NCI-H1930 (cell line): ENCODE data around the gene SUPT7L.

ENCODE experiments used
- DNase-seq, 2 experiments: peaks; one replicate each; lab custom pipeline; 2025; lab: John Stamatoyannopoulos, UW

The SUPT7L gene, protein sequence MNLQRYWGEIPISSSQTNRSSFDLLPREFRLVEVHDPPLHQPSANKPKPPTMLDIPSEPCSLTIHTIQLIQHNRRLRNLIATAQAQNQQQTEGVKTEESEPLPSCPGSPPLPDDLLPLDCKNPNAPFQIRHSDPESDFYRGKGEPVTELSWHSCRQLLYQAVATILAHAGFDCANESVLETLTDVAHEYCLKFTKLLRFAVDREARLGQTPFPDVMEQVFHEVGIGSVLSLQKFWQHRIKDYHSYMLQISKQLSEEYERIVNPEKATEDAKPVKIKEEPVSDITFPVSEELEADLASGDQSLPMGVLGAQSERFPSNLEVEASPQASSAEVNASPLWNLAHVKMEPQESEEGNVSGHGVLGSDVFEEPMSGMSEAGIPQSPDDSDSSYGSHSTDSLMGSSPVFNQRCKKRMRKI

DNA sequence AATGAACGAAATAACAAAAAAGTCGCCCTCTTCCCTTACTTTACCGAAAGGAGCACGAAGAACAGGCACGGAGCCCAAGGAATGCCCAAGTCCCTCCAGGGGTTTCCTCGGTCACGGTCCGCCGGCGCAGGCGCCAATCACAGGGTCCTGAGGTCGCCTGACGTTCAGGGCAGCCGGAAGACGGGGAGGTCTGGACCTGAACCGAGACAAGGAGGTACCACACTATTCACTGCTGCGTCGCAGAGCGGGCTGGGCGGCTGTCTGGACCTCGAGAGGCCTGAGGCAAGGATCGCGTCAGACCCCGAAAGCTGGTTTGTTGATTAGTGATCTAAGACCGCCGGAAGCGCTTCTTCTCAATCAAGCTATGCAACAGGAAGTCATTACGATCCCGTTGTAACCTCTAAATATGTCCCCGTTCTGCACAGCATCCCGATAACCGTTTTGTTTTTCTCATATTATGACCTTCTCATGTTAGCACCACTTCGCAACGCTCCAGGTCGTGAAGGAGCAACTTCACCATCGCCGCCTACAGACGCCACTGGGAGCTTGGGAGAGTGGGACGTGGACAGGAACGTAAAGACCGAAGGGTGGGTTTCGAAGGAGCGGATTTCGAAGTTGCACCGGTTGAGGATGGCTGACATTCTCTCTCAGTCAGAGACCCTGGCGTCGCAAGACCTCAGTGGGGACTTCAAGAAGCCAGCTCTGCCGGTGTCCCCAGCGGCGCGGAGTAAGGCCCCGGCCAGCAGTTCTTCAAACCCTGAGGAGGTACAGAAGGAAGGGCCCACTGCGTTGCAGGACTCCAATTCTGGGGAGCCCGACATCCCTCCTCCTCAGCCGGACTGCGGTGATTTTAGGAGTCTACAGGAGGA, at the start of gene SUPT7L, which contains the start of gene SLC4A1AP:
SUPT7L (minus strand) TSS at position 330 of the 869 bp plus-strand sequence. CDS start 1,422 bp downstream, outside the sequence.
SLC4A1AP (plus strand) TSS at position 605 of the 869 bp plus-strand sequence; CDS start at position 631, 26 bp downstream.
- DNase-seq: peak; percentile 76 to 83

DNA sequence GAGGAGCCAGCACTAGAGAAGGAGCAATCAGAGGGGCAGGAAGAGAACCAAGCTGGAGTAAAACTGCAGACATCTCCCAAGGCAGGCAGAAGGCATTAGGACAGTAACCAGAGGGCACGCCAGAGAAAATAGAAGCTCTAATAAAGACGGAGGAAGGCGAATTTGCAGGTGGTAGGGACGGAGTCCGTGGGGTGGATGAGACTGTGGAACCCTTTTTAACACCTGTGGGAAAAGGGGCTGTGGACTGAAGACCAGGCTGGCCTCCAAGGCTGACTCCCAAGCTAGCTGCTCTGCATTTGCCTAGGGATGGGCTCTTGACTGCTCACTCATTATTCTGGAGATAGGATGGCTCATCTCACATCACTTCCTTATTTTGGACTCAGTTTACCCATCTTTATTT, 49.8 kb upstream of the SUPT7L start:
- DNase-seq: no peak

DNA sequence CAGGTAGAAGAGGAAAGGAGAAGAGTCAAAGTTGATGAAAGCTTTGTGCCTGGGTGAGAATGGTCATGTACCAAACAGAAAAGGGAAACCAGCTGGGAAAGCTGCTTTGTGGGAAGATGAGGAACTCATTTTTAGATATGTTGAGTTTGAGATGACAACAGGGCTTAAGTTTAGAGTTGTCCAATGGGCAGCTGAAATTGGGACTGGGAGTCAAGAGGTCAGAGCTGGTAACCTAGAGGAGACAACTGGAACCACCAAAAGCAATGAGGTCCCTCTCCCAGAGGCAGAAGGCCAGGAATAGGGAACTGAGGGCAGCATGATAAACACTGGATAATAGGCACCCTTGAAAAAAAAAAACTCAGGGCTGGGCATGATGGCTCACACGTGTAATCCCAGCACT, 49.1 kb upstream of the SUPT7L start:
- no peak for DNase-seq

DNA sequence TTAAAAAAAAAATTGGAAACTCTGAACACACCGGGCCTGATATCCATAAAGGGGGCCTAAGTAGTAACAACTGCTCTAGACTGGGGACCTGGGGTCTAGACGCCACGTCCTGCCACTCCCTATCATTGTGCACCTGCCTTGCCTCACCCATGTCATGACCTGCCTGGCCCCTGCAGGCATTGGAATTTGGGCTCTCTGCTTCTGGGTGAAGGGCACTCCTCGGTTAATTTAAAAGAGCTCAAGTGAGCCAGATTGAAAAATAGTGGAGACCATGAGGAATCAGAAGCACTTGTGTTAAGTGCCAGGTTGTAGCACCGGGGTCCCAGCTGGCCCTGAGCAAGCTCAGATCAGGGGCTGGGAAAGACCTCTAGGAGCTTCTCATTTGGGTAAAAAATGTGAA, 48.4 kb upstream of the SUPT7L start:
- DNase-seq: no peak

DNA sequence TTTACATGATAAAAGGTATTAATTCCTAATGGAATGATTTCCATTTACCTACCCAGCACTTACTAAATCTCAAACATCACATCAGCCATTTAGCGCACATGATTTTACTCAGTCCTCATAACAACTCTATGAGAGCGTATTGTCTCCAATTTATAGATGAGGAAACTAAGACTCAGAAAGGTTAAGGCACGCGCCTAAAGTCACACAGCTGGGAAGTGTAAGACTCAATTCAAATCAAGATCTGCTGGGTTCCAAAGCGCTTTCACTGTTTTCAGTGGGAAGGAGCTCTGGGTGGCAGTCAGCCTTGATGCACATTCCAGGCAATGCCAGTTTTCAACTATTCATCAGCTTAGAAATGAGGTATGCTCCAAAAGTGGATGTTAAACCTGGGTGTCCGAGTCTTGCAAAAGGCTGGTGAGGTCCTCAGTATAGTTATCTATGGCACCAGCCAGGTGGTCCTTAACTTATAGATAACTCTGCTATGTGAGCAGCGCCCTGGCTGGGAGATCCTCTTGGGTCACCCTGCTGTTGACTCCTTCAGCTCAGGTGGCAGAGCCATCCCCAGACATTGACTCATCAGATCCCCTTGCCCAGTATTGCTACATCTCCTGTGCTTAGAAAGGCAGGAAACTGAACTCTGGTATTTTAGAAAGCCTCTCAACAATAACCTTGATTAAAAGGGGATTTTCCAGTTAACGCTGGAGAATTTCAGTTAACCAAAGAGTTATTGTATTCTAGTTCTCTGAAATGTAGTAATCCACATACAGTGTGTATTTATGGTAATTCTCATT, 47.4 kb upstream of the SUPT7L start:
- DNase-seq: no peak

DNA sequence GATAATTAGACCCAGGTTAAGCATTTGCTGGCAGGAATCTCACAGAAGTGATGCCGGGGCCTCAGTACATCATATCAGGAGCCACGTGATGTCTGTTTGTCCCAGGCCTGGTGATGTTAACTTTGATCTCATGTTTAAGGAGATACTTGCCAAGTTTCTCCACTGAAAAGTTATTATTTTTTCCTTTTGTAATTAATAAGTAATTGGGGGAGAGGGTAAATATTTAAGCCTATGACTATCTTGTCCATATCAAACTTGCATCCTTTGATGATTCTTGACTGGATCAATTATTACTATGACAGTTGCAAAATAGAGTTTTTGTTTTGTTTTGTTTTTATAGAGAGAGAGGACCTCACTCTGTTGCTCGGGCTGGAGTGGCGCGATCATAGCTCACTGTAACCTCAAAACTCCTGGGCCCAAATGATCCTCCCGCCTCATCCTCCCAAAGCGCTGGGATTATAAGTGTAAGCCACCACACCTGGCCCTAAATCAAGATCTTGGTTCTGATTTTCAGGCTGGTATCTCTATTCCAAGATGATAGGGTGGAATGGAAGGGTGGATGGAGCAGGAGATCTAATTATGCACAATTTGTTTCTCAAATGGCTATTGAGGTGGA, 46.7 kb upstream of the SUPT7L start:
- DNase-seq: no peak

DNA sequence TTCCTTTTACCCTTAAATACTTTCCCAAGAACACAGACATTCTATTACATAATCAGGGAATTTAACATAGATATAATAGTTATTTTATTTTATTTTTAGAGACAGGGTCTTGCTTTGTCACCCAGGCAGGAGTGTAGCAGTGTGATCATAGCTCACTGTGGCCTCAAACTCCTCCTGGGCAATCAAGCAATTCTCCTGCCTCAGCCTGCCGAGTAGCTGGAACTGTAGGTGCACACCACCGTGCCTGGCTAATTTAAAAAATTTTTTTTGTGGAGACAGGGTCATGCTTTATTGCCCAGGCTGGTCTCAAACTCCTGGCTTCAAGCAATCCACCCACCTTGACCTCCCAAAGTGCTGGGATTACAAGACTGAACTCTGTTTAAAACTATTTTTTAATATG, 45.9 kb upstream of the SUPT7L start:
- no peak for DNase-seq

DNA sequence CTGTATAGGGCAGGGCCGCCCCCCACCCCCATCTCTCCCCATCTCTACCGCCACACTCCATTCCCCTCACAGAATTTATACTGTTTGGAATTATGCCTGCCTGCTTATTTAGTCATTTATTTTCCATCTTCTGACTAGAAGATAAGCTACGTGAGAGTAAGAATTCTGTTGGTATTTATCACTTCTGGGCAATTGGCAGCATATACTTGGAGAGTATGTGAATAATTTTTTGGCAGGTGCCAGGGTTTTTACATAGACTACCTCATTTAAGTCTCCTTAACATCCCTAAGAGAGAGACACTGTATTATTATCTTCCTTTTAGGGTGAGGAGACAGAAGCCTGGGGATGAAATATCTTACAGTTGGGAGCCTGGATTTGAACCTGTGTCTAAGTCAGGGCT, 45.3 kb upstream of the SUPT7L start:
- DNase-seq: no peak

DNA sequence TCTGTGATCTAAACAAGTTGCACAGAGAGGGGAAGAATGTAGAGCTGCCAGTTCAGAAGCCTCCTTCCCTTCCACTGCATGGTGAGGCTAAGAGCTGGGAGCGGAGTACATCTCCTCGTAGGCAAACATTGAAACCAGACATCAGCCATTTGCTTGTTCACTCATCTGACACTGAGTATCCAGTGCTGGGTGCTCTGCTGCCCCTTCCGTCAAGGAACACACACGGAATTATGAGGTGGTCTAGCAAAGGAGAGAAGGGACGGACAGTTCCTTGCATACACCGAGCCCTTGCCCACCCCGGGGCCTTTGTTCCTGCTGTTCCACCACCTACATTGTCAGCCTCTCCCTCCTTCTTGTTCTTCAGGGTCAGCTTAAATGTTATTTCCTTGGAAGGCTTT, 44.8 kb upstream of the SUPT7L start:
- no peak for DNase-seq

DNA sequence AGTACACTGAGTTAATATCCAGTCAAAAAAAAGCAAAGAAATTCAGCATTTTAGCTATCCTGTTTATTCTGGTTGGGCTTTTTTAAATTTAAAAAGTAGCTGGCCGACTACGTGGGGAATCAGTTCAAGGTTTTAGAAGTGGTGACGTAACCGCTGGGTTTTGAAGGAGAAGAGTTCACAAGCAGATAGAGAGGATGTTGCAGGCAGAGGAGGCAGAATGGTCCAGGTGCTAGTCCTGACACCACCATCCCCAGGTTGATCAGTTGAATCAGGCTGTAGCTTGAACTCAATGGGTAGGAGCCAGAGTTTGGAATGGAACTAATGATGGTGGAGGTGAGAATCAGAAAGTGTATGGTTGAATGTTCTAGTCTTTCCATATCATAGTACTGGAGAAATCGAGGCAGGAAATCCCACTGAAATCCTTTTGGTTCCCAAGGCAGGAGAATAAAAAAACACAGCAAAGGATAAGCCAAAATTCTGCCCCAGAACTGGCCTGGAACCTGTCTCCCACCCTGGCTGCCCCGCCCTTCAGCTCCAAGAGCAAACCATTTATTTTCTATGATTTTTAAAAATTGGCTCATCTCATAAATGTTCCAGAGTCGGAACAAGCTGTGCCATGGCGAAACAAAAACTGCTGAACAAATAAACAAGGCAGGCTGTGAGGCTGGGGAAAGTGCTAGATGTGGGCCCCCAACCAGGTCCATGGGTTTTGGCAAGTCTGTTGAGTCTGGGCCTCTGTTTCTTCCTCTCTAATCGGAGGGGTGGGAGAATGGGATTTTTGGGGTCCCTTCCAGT, 44.2 kb upstream of the SUPT7L start:
- no peak for DNase-seq

DNA sequence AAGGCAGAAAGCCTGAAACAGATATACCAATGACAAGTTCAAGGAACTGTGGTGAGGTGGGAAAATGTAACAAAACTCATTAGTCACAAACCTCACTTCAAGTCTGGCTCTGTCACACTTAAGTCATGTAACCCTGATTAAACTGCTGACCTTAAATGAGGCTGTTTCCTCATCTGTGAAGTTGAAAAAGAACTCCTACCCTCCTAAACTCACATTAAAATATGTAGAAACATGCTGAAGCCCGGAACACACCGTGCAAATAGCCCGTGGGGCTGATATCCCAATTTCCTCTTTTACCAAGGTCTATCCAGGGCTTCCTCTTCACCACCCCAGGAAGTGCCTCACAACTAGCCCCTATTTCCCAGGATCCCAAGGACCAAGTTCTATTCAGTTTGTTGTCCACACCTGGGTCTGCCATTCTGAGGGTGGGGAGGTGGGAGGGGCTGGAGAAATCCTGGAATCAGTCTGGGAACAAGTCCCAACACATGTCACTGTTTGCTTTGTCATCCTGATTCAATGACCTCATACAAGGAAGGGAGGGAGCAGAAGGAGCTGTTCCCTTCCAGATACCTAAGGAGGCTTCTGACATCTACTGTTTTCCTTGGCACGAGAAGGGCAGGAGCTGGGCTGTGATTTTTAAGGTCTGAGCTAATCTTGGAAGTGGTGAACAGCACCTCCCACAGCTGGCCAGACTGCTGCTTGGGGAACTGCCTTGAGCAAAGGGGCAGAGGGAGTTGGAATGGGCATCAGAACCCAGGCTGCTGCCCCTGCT, 42.6 kb upstream of the SUPT7L start:
- DNase-seq: no peak

DNA sequence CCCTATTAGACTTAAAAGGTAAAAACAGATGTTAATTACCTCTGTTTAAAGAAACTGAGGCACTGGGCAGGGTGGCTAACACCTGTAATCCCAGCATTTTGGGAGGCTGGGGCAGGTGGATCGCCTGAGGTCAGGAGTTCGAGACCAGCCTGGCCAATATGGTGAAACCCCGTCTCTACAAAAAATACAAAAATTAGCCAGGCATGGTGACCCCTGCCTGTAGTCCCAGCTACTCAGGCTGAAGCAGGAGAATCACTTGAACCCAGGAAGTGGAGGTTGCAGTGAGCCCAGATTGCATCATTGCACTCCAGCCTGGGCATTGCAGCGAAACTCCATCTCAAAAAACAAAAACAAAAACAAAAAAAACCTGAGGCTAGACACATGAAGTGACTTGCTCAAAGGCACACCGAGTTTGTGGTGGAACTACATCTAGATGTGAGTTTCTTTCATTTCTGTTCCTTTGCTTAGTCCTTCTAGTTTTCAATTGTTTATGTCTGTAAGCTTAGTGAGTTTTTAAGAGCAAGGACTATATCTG, 41.0 kb upstream of the SUPT7L start:
- no peak for DNase-seq

DNA sequence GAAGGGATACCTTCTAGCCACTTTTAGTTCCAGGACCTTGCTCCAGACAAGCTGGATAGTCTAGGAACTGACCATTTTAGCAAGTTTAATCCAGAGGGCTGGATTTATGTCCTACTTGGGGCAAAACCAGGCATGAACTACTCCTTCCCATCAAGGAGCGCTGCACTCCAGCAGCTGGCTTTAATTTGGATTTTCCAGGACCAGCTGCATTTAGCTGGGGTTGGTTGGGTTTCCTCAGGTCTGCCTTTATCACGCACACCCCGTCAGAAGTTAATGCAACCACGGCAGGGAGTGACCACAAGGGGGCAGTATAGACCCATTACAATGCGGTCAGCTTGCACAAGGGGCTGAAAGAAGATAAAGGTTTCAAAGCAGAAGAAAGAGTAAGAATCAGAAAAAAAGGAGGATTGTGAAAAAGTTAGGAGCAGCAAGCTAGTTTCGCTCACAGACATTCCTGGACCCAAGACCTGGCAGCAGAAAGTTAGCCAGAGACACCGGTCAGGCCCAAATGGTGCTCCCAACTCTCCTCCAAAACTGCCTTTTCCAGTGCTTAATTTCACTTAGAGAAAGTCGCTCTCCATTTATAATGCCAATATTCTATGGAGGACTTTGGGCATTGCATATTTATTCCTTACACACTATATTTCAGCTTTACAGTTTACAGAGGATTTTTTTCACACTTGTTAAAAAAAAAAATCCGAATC, 40.4 kb upstream of the SUPT7L start:
- DNase-seq: peak; percentile 45 to 60

DNA sequence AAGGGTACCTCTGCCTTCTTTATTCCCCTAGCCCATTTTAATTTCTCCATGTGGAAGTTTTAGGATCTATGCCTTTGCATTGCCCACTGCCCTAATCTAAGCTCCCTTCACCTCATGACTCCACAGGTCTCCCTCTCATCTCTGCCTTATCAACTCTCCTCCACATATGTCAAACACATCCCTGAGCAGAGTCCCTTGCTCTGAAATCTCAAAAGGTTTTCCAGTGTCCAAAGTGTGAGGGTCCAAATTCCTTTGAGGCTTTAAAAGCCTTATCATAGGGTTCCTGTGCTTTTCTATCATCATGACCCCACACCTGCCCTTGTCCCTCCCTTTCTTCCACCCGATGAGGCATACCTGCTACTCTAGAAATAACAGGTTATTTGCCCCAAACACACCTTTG, 38.9 kb upstream of the SUPT7L start:
- DNase-seq: no peak

DNA sequence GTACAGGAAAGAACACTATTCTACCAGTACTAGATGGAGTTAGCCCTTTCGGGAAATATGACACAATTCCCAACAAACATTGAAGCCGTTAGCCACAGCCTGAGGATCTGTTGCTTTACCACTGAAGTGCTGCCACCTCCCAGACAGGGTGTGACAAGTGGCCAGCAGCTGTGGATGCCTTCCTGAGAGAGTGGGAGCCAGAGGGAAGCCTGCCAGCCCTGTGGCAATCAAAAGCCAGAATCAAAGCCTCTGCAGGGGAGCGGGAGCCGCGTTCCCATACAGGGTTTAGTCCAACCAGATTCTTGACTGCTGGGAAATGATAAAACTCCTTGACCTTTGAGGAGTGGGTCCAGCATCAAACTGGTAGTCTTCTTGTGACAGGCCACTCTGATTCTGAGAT, 38.3 kb upstream of the SUPT7L start:
- DNase-seq: no peak

DNA sequence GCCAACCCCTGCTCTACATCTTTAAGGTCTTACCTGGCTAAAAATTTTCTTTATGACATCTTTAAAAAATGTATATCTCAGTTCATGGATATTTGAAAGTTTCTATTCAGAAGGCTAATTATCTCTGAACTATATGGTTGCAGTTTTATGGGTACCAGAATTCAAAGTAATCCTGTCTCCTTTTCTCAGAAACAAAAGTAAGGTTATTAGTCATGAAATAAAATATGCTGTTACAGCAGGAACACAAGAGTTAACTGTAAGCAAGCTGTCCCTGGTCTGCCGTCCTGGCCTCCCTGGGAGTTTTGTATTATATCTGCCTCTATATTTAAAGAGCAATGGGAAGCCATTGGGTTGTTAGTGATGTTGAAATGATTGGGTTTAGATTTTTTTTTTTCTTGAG, 34.2 kb upstream of the SUPT7L start:
- DNase-seq: no peak

DNA sequence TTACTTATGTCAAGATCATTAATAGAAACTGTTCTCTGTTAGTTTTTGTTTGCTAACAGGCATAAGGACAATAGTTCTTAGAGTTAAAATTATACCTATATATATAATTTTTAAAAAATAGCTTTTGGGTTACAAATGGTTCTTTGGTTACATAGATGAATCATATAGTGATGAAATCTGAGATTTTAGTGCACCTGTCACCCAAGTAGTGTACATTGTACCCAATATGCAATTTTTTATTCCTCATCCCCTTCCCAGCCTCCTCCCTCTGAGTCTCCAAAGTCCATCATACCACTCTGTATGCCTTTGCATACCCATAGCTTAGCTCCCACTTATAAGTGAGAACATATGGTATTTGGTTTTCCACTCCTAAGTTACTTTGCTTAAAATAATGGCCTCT, 26.6 kb upstream of the SUPT7L start:
- no peak for DNase-seq

DNA sequence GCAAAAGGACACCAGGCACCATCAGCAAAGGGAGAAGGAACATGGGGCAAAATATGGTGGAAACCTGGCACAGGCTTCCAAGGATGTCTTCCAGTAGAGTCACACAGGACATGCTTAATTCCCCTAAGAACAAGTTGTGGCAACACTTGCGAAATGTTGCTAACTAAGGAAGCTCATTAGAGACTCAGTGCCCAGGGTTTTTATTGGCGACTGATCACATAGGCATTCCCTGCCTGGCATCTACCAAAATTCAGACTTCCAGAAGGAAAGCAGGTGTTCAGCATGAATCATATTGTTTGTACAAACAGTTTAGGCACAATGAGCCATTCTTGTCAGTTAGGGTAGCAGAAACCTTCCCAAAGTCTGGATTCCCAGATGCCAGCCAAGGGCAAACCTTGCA, 26.0 kb upstream of the SUPT7L start:
- DNase-seq: peak in 1 of 2 experiments; percentile 40

DNA sequence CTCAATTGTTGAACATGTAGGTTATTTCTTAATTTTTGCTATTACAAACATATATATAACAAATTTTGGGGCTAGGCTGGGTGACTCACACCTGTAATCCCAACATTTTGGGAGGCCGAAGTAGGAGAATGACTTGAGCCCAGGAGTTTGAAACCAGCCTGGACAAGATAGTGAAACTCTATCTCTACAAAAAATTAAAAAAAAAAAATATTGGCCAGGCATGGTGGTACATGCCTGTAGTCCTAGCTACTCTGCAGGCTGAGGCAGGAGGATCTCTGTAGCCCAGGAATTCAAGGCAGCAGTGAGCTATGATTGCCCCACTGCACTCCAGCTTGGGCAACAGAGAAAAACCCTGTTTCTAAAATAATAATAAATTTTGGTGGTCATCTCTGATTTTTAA, 23.8 kb upstream of the SUPT7L start:
- DNase-seq: no peak
